Activated CD4-positive, alpha-beta T cell treated with anti-CD3 and anti-CD28 coated beads for 36 hours (primary cell): ENCODE data around the gene CANT1. TPM values are rescaled to one million over a fixed set of nuclear protein-coding genes. Genes with fewer than 3 reads are reported as not detected.
A peak's percentile ranks its signal among the peaks of the same experiment; 100 is the strongest.

Experiments
- ATAC-seq: fragments of 200-7000 bp; cut with Tn5 transposase; one replicate; pipeline ENCODE4 v1.10.0; 2021; ENCODE audit warnings: mild to moderate bottlenecking, moderate library complexity
- CTCF ChIA-PET: fragments of 350-600 bp; sonication (Branson Sonifier 250); formaldehyde crosslinking; loops from one replicate; lab custom pipeline; 2021; ENCODE audit warnings: antibody characterized with exemption; lab: Charles Lee
- POLR2A ChIA-PET: fragments of 350-600 bp; sonication (Branson Sonifier 250); formaldehyde crosslinking; loops from one replicate; lab custom pipeline; 2021; ENCODE audit warnings: antibody characterized with exemption, inconsistent platforms; lab: Charles Lee
- DNase-seq: peaks from one replicate; pipeline ENCODE4 v3.0.0-alpha.2; 2020
- H3K27ac Mint-ChIP-seq: one replicate; pipeline ENCODE4 v1.8.0; 2021; ENCODE audit warnings: mixed read lengths
- H3K27me3 Mint-ChIP-seq: one replicate; pipeline ENCODE4 v1.8.0; 2021; ENCODE audit warnings: mixed read lengths
- H3K36me3 Mint-ChIP-seq: one replicate; pipeline ENCODE4 v1.8.0; 2021; ENCODE audit warnings: low read depth, mixed read lengths
- H3K4me1 Mint-ChIP-seq: one replicate; pipeline ENCODE4 v1.8.0; 2021; ENCODE audit warnings: mixed read lengths
- H3K4me3 Mint-ChIP-seq: one replicate; pipeline ENCODE4 v1.8.0; 2021; ENCODE audit warnings: mild to moderate bottlenecking, moderate library complexity, mixed read lengths
- H3K9me3 Mint-ChIP-seq: one replicate; pipeline ENCODE4 v1.8.0; 2021; ENCODE audit warnings: low read depth, mixed read lengths
- intact Hi-C, 2 experiments: fragments of 100-400 bp; cut with DNase I in 1 of 2; cut with micrococcal nuclease in 1 of 2; formaldehyde crosslinking; loops; one replicate each; pipeline versions ENCODE4 v1.14.2 to v1.15.1; 2022 to 2024; cut with DNase I, micrococcal nuclease
- total RNA-seq, 2 experiments: library from RNA; stranded (reverse); gene quantifications; one replicate each; pipeline ENCODE4 v1.2.3, GENCODE V29; 2021

The CANT1 gene
- total RNA-seq, 2 experiments from 2014 or later: 44.0 to 52.9 TPM

GRCh38 chr17:79018370-79018695 lies 8.8 kb upstream of the CANT1 start:
- DNase-seq: no peak
- peaks cover 15% of the 10 kb centered on the region for H3K27me3 Mint-ChIP-seq
- POLR2A ChIA-PET: no interaction called here
- intact Hi-C loops: no loop called here
- H3K27ac Mint-ChIP-seq: no peak overlapping the region
- no peak for ATAC-seq
- CTCF ChIA-PET: interaction anchor here (0.6 to 1.2 kb wide), 4 partner anchors 18 to 374 kb away, joined by 3 read pairs; no protein-coding TSS in a partner anchor
- no peak overlapping the region for H3K4me3 Mint-ChIP-seq
- no peaks in the 10 kb centered on the region for H3K36me3 Mint-ChIP-seq
- H3K4me1 Mint-ChIP-seq: no peaks in the 10 kb centered on the region
- H3K9me3 Mint-ChIP-seq: peaks cover 2% of the 10 kb centered on the region

- CTCF ChIA-PET: interaction anchor here (0.6 to 1.2 kb wide), 3 partner anchors 18 to 28 kb away, joined by 3 read pairs; no protein-coding TSS in a partner anchor
- H3K9me3 Mint-ChIP-seq: peaks cover 2% of the 10 kb centered on the region
- peaks cover 9% of the 10 kb centered on the region for H3K27me3 Mint-ChIP-seq
- no peak overlapping the region for H3K27ac Mint-ChIP-seq
- POLR2A ChIA-PET: no interaction called here
- no peak for DNase-seq
- H3K4me1 Mint-ChIP-seq: no peaks in the 10 kb centered on the region
- no peaks in the 10 kb centered on the region for H3K36me3 Mint-ChIP-seq
- H3K4me3 Mint-ChIP-seq: no peak overlapping the region
- no peak for ATAC-seq
- intact Hi-C loops: no loop called here
These were observed 8.2 kb upstream of the CANT1 start for GRCh38 chr17:79017546-79018369.

- Mint-ChIP-seq H3K36me3 (no peaks in the 10 kb centered on the region), H3K4me1 (peaks cover 4% of the 10 kb centered on the region), H3K27ac (no peak overlapping the region), H3K4me3 (no peak overlapping the region), H3K27me3 (peaks cover 3% of the 10 kb centered on the region), H3K9me3 (peaks cover 2% of the 10 kb centered on the region)
- no peak for ATAC-seq
- ChIA-PET CTCF (interaction anchor here (0.5 to 1.3 kb wide), 4 partner anchors 16 to 150 kb away, joined by 3 to 4 read pairs (median 3); no protein-coding TSS in a partner anchor), POLR2A (no interaction called here)
- intact Hi-C loops: no loop called here
- DNase-seq: no peak
These were observed 4.7 kb upstream of the CANT1 start for GRCh38 chr17:79014158-79014758.

- peaks cover 15% of the 10 kb centered on the region for H3K4me1 Mint-ChIP-seq
- H3K4me3 Mint-ChIP-seq: no peak overlapping the region
- DNase-seq (no peak), ATAC-seq (no peak)
- intact Hi-C loops: no loop called here
- ChIA-PET CTCF (no interaction called here), POLR2A (no interaction called here)
- H3K36me3 Mint-ChIP-seq: peaks cover 4% of the 10 kb centered on the region
- H3K27me3 Mint-ChIP-seq: peaks cover 2% of the 10 kb centered on the region
- no peak overlapping the region for H3K27ac Mint-ChIP-seq
- H3K9me3 Mint-ChIP-seq: peaks cover 2% of the 10 kb centered on the region
These were observed 3.1 kb upstream of the CANT1 start for GRCh38 chr17:79012563-79013134.

- H3K9me3 Mint-ChIP-seq: peaks cover 2% of the 10 kb centered on the region
- peaks cover 2% of the 10 kb centered on the region for H3K27me3 Mint-ChIP-seq
- POLR2A ChIA-PET: no interaction called here
- CTCF ChIA-PET: no interaction called here
- peaks cover 9% of the 10 kb centered on the region for H3K36me3 Mint-ChIP-seq
- DNase-seq (no peak), ATAC-seq (no peak)
- intact Hi-C loops: no loop called here
- H3K4me3 Mint-ChIP-seq: no peak overlapping the region
- H3K27ac Mint-ChIP-seq: no peak overlapping the region
- peaks cover 25% of the 10 kb centered on the region for H3K4me1 Mint-ChIP-seq
These were observed 2.0 kb upstream of the CANT1 start for GRCh38 chr17:79011451-79012147.

- CTCF ChIA-PET: interaction anchor here (0.5 kb wide), 1 partner anchor 445 kb away, joined by 3 read pairs; no protein-coding TSS in a partner anchor
- Mint-ChIP-seq H3K27ac (peak overlapping the region; percentile 88), H3K36me3 (peaks cover 9% of the 10 kb centered on the region), H3K9me3 (peaks cover 2% of the 10 kb centered on the region), H3K27me3 (peaks cover 2% of the 10 kb centered on the region), H3K4me1 (peaks cover 38% of the 10 kb centered on the region), H3K4me3 (peak overlapping the region; percentile 78)
- intact Hi-C loops: no loop called here
- no peak for DNase-seq
- POLR2A ChIA-PET: no interaction called here
- no peak for ATAC-seq
These were observed 711 bp upstream of the CANT1 start for GRCh38 chr17:79010304-79010646.

GRCh38 chr17:79008666-79009387 lies 737 bp downstream of the CANT1 start:
- ATAC-seq: peak; percentile 7
- CTCF ChIA-PET: no interaction called here
- DNase-seq: no peak
- peaks cover 9% of the 10 kb centered on the region for H3K36me3 Mint-ChIP-seq
- H3K27me3 Mint-ChIP-seq: no peaks in the 10 kb centered on the region
- peak overlapping the region; percentile 77 for H3K27ac Mint-ChIP-seq
- intact Hi-C loops: loop anchor here in 1 of 2 experiments (1.0 kb wide), 3 partner anchors 65 to 795 kb away; partner anchors contain the start of genes BIRC5, ENGASE and USP36
- H3K4me3 Mint-ChIP-seq: peak overlapping the region; percentile 78
- H3K4me1 Mint-ChIP-seq: peaks cover 40% of the 10 kb centered on the region
- no peaks in the 10 kb centered on the region for H3K9me3 Mint-ChIP-seq
- POLR2A ChIA-PET: interaction anchor here (0.6 kb wide), 2 partner anchors 30 to 33 kb away, joined by 3 to 5 read pairs; no protein-coding TSS in a partner anchor

GRCh38 chr17:79007504-79008381 lies 1.8 kb downstream of the CANT1 start:
- no peaks in the 10 kb centered on the region for H3K27me3 Mint-ChIP-seq
- H3K36me3 Mint-ChIP-seq: peaks cover 9% of the 10 kb centered on the region
- DNase-seq (no peak), ATAC-seq (no peak)
- H3K9me3 Mint-ChIP-seq: no peaks in the 10 kb centered on the region
- peak overlapping the region; percentile 77 for H3K27ac Mint-ChIP-seq
- ChIA-PET CTCF (no interaction called here), POLR2A (interaction anchor here (0.7 kb wide), 1 partner anchor 253 kb away, joined by 4 read pairs; no protein-coding TSS in a partner anchor)
- intact Hi-C loops: no loop called here
- peak overlapping the region; percentile 78 for H3K4me3 Mint-ChIP-seq
- peaks cover 43% of the 10 kb centered on the region for H3K4me1 Mint-ChIP-seq

- Mint-ChIP-seq H3K27ac (peak overlapping the region; percentile 9), H3K4me1 (peaks cover 46% of the 10 kb centered on the region), H3K9me3 (no peaks in the 10 kb centered on the region), H3K27me3 (no peaks in the 10 kb centered on the region), H3K36me3 (peaks cover 9% of the 10 kb centered on the region), H3K4me3 (peak overlapping the region; percentile 78)
- ChIA-PET POLR2A (interaction anchor here (1.0 kb wide), 1 partner anchor 41 kb away, joined by 3 read pairs; no protein-coding TSS in a partner anchor), CTCF (interaction anchor here (0.8 kb wide), 1 partner anchor 21 kb away, joined by 3 read pairs; no protein-coding TSS in a partner anchor)
- DNase-seq (no peak), ATAC-seq (no peak)
- intact Hi-C loops: no loop called here
These were observed 2.6 kb downstream of the CANT1 start for GRCh38 chr17:79006794-79007503.
